GM23248 (cell line): ENCODE measurements around the gene XRCC4. TPM values are rescaled to one million over a fixed set of nuclear protein-coding genes. Genes with fewer than 3 reads are reported as not detected.

ENCODE experiments used
- DNase-seq: peaks from one replicate; pipeline ENCODE4 v3.0.0-alpha.2; 2015
- H2AFZ ChIP-seq: fragments of 200-600 bp; sonication (generic); 2 replicates; pipeline ENCODE4 v1.6.1; 2016; ENCODE audit warnings: antibody characterized with exemption
- H3F3A ChIP-seq: fragments of 200-600 bp; sonication (generic); 2 replicates; pipeline ENCODE4 v1.6.1; 2016; ENCODE audit warnings: mild to moderate bottlenecking, antibody characterized with exemption, mixed run types; ENCODE audit not compliant: insufficient read depth
- H3K27ac ChIP-seq: fragments of 200-600 bp; sonication (generic); 2 replicates; pipeline ENCODE4 v1.5.1; 2016; ENCODE audit warnings: mild to moderate bottlenecking
- H3K27me3 ChIP-seq: fragments of 200-600 bp; sonication (generic); replicated peaks from 2 replicates; pipeline ENCODE4 v1.6.1; 2016; ENCODE audit warnings: mild to moderate bottlenecking; ENCODE audit not compliant: insufficient read depth
- H3K36me3 ChIP-seq: fragments of 200-600 bp; sonication (generic); 2 replicates; pipeline ENCODE4 v1.6.1; 2016; ENCODE audit warnings: low read depth, mild to moderate bottlenecking
- H3K4me1 ChIP-seq: fragments of 200-600 bp; sonication (generic); 2 replicates; pipeline ENCODE4 v1.6.1; 2016; ENCODE audit warnings: mild to moderate bottlenecking; ENCODE audit not compliant: insufficient read depth
- H3K4me2 ChIP-seq: fragments of 200-600 bp; sonication (generic); one replicate; pipeline ENCODE4 v1.6.1; 2016; ENCODE audit warnings: mild to moderate bottlenecking; ENCODE audit not compliant: unreplicated experiment
- H3K4me3 ChIP-seq: fragments of 200-600 bp; sonication (generic); 2 replicates; pipeline ENCODE4 v1.5.1; 2016; ENCODE audit warnings: mild to moderate bottlenecking
- H3K79me2 ChIP-seq: fragments of 200-600 bp; sonication (generic); 2 replicates; pipeline ENCODE4 v1.6.1; 2016; ENCODE audit warnings: mild to moderate bottlenecking; ENCODE audit not compliant: insufficient read depth
- H3K9ac ChIP-seq: fragments of 200-600 bp; sonication (generic); 2 replicates; pipeline ENCODE4 v1.6.1; 2016; ENCODE audit warnings: mild to moderate bottlenecking
- H3K9me2 ChIP-seq: fragments of 200-600 bp; sonication (generic); 2 replicates; pipeline ENCODE4 v1.6.1; 2016; ENCODE audit warnings: mixed run types, mild to moderate bottlenecking, moderate library complexity; ENCODE audit not compliant: insufficient read depth
- H3K9me3 ChIP-seq: fragments of 200-600 bp; sonication (generic); one replicate; pipeline ENCODE4 v1.6.1; 2017; ENCODE audit warnings: low read depth
- H4K20me1 ChIP-seq: fragments of 200-600 bp; sonication (generic); 2 replicates; pipeline ENCODE4 v1.6.0; 2016; ENCODE audit not compliant: insufficient read depth
- EZH2 ChIP-seq: fragments of 200-600 bp; sonication (generic); IDR thresholded peaks from 2 replicates; pipeline ENCODE4 v1.6.1; 2018; ENCODE audit warnings: antibody characterized with exemption, mild to moderate bottlenecking; ENCODE audit not compliant: insufficient read depth, poor library complexity, severe bottlenecking
- EZH2phosphoT487 ChIP-seq: fragments of 200-600 bp; sonication (generic); IDR thresholded peaks from 2 replicates; pipeline ENCODE4 v1.6.1; 2018; ENCODE audit warnings: antibody characterized with exemption, moderate library complexity, mild to moderate bottlenecking, low read depth; ENCODE audit not compliant: insufficient read depth
- whole genome bisulfite sequencing, 2 experiments: methylation state at CpG; one replicate each; pipeline ENCODE4 v1.1.6; 2015 to 2017; ENCODE audit warnings: low lambda C conversion rate in 2 of 2, low coverage in 1 of 2; ENCODE audit errors: missing lambda C conversion rate in 2 of 2; 5-methylcytosine and 5-hydroxymethylcytosine counted together
- in situ Hi-C: fragments of 300-500 bp; cut with MboI; formaldehyde crosslinking; loops from 2 replicates; pipeline ENCODE4 v1.15.0; 2020
- polyA plus RNA-seq: library from polyadenylated mRNA; unstranded; fragments of >200 nt; fragmentation: Nextera tagmentation; extraction: Ambion mirVana; gene quantifications from 2 replicates; pipeline ENCODE4 v1.2.1, GENCODE V29; 2016
- total RNA-seq: library from RNA; depleted of rRNA; stranded (reverse); fragments of >200 nt; shearing (Covaris generic); gene quantifications from 2 replicates; pipeline ENCODE4 v1.2.3, GENCODE V29; 2014

The XRCC4 gene
- total and polyA plus RNA-seq, 2 experiments from 2014 or later: 11.5 to 11.7 TPM

DNA sequence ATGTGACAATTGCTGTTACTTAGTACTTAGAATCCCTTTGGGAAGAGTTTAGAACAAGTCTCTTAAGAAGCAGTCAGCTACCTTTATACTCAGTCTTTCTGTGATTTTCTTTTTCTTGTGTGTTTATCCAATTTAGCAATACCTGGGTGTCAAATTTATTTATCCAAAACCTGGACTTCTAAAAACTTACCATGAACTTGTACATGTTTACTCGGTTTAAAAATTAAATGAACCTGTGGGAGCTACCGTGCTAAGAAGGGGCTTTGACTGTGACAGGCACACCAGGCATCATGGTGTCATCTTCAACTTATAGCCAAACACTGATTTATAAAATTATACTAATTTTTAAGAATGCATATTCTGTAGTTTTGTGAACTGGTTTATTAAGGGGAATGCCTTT is 96.5 kb downstream of the XRCC4 start:
- H4K20me1 ChIP-seq: no peaks in the 10 kb centered on the region
- H3K4me2 ChIP-seq: no peak overlapping the region
- WGBS, 2 experiments: 92 to 93% methylated on average over 2 of the region's 2 CpGs
- H3K9ac ChIP-seq: no peak overlapping the region
- no peaks in the 10 kb centered on the region for H3F3A ChIP-seq
- no peaks in the 10 kb centered on the region for H3K79me2 ChIP-seq
- no peaks in the 10 kb centered on the region for H3K27me3 ChIP-seq
- TF ChIP-seq EZH2 (no peak), EZH2phosphoT487 (no peak)
- H3K4me1 ChIP-seq: 0 out of 2 replicates have a peak, but pooled peaks cover 6% of the 10 kb centered on the region
- 0 out of 2 replicates have a peak, but pooled peaks cover 4% of the 10 kb centered on the region for H3K9me2 ChIP-seq
- no peak overlapping the region for H2AFZ ChIP-seq
- in situ Hi-C loops: no loop called here
- H3K9me3 ChIP-seq: no peaks in the 10 kb centered on the region
- H3K27ac ChIP-seq: no peak overlapping the region
- H3K36me3 ChIP-seq: no peaks in the 10 kb centered on the region
- DNase-seq: no peak
- no peak overlapping the region for H3K4me3 ChIP-seq

DNA sequence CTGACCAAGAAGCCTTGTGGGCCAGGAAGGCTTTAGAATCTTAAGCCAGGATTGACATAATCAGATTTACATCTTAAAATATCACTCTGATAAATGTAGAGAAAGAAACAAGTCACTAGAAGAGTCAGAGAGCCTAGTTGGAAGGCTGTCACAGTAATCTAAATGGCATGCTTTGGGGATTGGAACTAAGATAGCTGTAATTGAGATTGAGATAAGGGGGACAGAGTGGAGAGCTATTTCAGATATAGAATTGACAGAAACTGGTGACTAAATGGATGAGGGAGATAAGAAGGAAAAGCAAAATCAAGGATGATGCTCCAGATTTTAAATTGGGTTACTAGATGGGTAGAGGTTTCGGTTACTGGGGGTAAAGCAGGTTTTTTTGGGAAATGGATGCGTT is 100.5 kb downstream of the XRCC4 start:
- TF ChIP-seq EZH2 (no peak), EZH2phosphoT487 (no peak)
- Histone ChIP-seq H3K9me3 (no peaks in the 10 kb centered on the region), H3K4me2 (no peak overlapping the region), H3K4me3 (no peak overlapping the region), H3K27me3 (no peaks in the 10 kb centered on the region), H4K20me1 (no peaks in the 10 kb centered on the region), H3K27ac (no peak overlapping the region), H3K4me1 (0 out of 2 replicates have a peak, but pooled peaks cover under 1% of the 10 kb centered on the region), H2AFZ (no peak overlapping the region), H3K79me2 (no peaks in the 10 kb centered on the region), H3K36me3 (no peaks in the 10 kb centered on the region), H3F3A (no peaks in the 10 kb centered on the region), H3K9ac (no peak overlapping the region), H3K9me2 (no peaks in the 10 kb centered on the region)
- no peak for DNase-seq
- in situ Hi-C loops: no loop called here
- WGBS, 2 experiments: 97 to 98% methylated on average over 2 of the region's 2 CpGs

DNA sequence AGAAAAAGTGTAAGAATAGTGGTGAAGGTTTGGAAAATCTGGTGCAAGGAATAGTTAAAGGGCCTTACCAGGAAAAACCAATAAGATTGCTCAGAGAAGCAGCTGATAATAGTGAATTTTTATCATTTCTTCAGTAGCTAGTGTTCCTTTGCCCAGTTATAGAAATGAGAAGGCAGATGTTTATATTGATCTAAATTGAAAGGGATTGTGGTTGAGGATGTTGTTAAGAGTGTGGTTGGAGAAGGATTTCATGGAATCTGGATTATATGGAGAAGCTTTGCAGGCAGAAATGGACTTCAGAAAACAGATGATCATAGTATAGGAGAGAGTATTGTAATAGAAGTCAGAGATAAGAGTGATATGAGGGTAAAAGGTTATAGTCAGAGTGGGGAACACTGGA is 102.6 kb downstream of the XRCC4 start:
- Histone ChIP-seq H3K36me3 (no peaks in the 10 kb centered on the region), H3K27me3 (no peaks in the 10 kb centered on the region), H3K9me3 (no peaks in the 10 kb centered on the region), H3K27ac (no peak overlapping the region), H3K79me2 (no peaks in the 10 kb centered on the region), H3K4me1 (no peaks in the 10 kb centered on the region), H2AFZ (no peak overlapping the region), H3K9me2 (no peaks in the 10 kb centered on the region), H3K9ac (no peak overlapping the region), H3K4me3 (no peak overlapping the region), H4K20me1 (no peaks in the 10 kb centered on the region), H3K4me2 (no peak overlapping the region), H3F3A (no peaks in the 10 kb centered on the region)
- DNase-seq: peak; percentile 2
- in situ Hi-C loops: no loop called here
- TF ChIP-seq EZH2phosphoT487 (no peak), EZH2 (no peak)

DNA sequence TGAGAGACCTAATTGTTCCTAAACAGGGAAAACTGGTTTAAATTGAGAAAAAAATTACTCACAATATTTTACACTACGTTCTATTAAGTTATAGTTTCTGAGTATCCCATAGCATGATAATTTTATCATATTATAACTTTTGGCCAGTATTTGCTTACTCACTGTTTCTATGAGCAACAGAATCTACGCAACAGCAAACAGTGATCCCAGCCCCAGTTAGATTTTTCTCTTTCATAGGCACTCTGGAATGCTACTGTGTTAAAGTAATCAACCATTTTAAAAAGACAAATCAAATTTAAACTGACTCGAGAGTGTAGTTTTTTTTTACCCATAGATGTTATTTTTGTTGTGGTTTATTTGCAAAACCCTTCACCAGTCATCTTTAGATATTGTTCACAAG is 107.2 kb downstream of the XRCC4 start:
- H3K9me3 ChIP-seq: no peaks in the 10 kb centered on the region
- H3K4me1 ChIP-seq: no peaks in the 10 kb centered on the region
- H3K9ac ChIP-seq: no peak overlapping the region
- no peak overlapping the region for H3K27ac ChIP-seq
- H3K4me3 ChIP-seq: no peak overlapping the region
- in situ Hi-C loops: no loop called here
- H2AFZ ChIP-seq: no peak overlapping the region
- H3K79me2 ChIP-seq: no peaks in the 10 kb centered on the region
- H3K9me2 ChIP-seq: no peaks in the 10 kb centered on the region
- no peaks in the 10 kb centered on the region for H3K27me3 ChIP-seq
- H3F3A ChIP-seq: no peaks in the 10 kb centered on the region
- TF ChIP-seq EZH2 (no peak), EZH2phosphoT487 (no peak)
- H3K36me3 ChIP-seq: no peaks in the 10 kb centered on the region
- no peak overlapping the region for H3K4me2 ChIP-seq
- H4K20me1 ChIP-seq: no peaks in the 10 kb centered on the region
- 43 to 45% methylated on average over 3 of the region's 3 CpGs for WGBS, 2 experiments
- peak; percentile 21 for DNase-seq

DNA sequence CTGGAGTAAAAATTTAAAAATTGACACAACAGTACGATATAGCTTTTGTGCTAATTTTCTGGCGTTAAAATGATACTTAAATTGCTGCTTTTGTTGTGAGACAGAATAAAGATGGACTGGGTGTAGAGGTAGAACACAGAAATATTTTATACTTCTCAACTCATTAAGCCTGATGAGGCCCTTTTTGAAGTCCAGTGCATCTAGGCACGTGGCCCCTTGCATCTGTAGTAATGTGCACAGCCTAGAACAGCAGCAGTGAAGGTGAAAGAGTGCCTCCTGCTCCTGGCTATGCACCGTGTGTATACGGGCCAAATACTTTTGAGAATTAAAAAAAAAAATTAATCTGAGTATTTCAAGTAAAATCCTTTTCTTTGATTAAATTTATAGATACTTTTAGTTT is 115.6 kb downstream of the XRCC4 start:
- Histone ChIP-seq H3K4me3 (no peak overlapping the region), H3K27me3 (no peaks in the 10 kb centered on the region), H3K4me1 (no peaks in the 10 kb centered on the region), H3K9me2 (no peaks in the 10 kb centered on the region), H2AFZ (no peak overlapping the region), H4K20me1 (no peaks in the 10 kb centered on the region), H3K4me2 (no peak overlapping the region), H3K79me2 (no peaks in the 10 kb centered on the region), H3K9ac (no peak overlapping the region), H3K36me3 (no peaks in the 10 kb centered on the region), H3F3A (no peaks in the 10 kb centered on the region), H3K27ac (no peak overlapping the region), H3K9me3 (no peaks in the 10 kb centered on the region)
- in situ Hi-C loops: no loop called here
- TF ChIP-seq EZH2phosphoT487 (no peak), EZH2 (no peak)
- no peak for DNase-seq
- 94 to 96% methylated on average over 5 of the region's 5 CpGs for WGBS, 2 experiments
